HG02763 (cell line): Measurements from ENCODE around the gene CNNM2.

Experiments used
- ATAC-seq: cut with Tn5 transposase; IDR thresholded peaks from one replicate; pipeline ENCODE4 v1.9.1; 2021; ENCODE audit warnings: mild to moderate bottlenecking, moderate library complexity; ENCODE audit not compliant: unreplicated experiment

CNNM2 gene

DNA sequence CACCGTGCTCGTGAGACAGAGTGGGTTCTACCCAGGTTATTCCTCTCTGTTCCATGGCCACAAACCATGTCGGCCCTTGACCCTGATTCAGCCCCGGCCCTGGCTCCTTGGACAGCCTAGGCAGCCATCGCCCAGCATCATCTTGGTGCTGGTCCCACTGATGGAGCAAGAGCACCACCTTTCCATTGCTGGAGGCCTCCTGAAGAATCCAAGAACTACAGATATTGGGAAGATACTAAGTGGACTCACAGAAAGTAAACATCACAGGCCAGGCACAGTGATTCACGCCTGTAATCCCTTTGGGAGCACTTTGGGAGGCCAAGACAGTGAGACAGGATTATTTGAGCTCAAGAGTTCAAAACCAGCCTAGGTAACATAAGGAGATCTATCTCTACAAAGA lies 149.9 kb downstream of the CNNM2 start:
- no peak for ATAC-seq

DNA sequence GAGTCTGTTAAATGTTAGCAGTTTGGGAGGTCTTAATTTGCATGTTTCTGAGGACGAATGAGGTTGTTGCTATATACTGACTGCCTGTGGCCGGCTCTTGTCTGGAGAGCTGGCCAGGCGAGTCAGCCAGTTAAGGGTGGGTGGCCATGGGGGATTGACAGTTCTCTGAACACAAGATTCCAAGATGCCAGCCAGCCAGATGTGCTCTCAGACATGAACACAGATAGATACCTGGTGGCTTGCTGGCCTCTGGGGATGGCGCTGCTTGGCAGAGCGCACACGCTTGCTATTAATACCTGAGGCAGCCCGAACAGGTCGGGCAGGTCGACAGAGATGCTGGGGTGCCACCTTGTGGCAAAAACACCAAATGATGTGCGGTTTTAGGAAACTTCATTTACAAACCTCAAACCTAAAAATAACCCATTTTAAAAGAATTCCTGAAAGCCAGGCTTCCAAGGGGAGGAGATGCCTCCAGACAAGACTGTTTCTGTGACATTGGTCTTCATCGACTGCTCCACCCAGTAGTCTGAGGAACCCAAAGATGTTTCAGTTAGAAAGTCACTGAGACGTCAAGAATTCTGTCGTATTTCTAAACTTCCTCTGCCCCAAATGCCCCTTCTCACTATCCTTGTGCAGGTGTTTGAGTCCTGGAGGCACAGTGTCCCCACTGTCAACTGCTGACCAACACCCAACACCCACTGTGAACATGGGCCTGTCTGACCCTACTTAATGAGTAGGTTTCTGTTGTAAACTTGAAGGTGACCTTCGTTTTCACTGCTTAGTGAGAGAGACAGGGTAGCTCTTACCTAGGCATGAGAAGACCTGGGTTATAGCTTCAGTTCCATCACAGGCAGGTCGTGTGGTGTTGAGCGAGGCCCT lies 151.6 kb downstream of the CNNM2 start:
- ATAC-seq: no peak

DNA sequence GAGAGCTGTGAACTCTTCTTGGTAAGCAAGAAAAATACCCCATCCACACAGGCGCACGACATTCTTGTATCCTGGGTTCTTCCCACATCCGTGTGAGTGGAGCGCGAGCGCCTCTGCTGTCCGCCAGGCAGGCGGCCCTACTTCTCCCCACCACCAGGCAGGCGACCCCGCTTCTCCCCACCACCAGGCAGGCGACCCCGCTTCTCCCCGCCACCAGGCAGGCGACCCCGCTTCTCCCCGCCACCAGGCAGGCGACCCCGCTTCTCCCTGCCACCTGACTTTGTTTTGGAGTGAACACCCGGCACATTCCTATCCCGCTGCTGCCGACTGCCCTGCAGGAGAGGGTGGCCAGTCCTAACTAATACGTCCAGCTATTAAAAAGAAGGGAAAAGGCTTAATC lies 154.2 kb downstream of the CNNM2 start:
- ATAC-seq: no peak

DNA sequence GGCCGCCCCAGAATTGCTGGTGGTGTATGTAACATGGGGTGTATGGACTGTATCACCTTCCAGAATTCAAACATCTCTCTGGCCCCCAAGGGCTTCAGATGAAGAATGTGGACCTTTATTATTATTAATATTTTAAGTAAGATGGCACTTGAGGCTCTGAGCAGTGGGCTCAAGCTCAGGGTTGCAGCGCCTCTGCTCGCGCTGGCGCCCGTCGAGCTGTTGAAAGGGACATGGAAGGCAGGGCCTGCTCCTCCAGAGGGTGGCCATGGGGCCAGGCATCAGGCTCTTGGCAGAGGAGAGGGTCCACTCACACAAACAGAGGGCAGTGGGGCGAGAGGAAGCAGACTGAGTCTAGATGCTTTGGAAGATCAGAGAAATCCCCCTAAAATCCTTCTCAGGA lies 154.8 kb downstream of the CNNM2 start:
- no peak for ATAC-seq

DNA sequence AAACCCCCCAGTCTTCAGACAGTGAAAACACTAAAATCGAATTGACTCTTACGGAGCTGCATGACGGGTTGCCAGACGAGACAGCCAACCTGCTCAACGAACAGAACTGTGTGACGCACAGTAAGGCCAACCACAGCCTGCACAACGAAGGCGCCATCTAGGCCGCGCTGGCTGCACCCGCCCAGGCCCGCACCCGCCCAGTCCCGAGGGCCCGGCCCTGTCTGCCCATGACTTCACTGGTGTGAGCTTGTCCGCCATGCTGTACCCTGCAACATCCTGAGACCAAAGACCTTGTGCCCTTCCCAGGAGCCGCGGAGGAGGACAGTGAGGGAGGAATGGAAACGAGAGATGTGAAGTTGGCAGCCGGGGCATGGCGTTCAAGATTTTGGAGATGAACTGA lies 158.9 kb downstream of the CNNM2 start:
- no peak for ATAC-seq

DNA sequence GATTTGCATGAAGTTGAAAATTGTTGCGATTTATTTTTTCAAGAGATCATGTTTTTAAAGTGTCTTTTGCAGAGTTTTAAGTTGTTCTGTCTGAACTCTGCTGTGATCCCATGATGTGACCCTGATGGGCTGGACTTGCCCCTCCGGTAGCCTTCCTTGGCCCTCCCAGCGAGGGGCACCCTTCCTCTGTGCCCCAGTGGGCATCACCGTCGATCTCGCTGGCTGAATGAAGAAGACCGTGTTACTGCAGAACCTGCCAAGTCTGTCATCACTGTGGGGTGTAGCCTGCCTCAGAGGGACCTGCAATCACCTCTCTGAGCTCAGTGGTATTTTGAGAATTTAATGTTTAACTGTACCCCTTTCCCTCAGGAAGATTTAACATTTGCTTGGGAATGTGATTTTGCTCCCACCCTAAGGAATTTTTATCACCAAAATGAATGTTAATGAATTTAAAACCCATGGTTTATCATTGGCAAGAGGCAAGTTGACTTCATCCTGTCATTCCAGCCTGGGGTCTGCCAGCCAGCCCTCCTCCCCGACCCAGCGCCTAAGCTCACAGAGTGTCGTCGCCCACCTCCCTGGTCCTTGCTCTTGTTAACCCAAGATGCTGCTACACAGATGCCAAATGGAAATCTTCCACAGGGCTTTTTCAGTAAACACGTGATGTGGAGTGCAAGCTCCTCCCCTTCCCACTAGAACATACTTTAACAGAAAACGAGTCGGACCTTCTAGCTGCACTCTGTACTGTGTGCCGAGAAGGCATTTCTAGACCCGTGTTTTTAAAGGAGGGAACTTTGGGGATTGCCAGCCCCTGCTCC lies 159.6 kb downstream of the CNNM2 start:
- no peak for ATAC-seq

DNA sequence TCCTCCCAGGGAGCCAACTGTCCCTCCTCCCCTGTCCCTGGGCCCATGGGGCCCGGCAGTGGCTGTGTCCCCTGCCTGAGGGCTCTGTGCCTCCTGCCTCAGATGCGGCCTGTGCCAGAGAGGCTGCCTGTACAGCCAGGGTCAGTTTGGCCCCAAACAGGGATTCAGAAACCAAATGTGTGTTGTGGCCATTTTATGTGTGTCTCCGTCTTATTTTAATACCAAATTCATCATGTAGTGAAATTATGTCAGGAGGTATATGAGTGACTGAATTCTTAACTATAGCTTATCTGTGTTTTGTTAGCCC lies 160.2 kb downstream of the CNNM2 start:
- ATAC-seq: no peak

DNA sequence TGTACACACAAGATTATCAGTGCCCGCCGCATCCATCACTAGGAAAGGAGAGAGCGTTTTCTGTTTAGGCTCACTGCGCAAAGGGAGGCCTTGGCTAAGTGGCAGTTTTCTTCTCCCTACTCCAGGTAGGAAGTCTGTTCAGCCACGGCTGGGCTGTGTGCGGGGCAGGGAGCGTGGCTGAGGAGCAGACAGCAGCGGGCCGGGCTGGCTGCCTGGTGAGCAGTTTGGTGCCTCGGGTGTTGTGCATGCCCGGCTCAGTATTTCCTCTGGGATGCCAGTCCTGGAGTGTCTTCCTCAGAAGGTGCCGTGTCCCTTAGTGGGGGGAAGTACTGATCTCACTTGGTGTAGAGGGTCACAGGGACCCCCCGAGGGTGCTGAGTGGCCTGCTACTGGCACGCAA lies 160.6 kb downstream of the CNNM2 start:
- no peak for ATAC-seq

DNA sequence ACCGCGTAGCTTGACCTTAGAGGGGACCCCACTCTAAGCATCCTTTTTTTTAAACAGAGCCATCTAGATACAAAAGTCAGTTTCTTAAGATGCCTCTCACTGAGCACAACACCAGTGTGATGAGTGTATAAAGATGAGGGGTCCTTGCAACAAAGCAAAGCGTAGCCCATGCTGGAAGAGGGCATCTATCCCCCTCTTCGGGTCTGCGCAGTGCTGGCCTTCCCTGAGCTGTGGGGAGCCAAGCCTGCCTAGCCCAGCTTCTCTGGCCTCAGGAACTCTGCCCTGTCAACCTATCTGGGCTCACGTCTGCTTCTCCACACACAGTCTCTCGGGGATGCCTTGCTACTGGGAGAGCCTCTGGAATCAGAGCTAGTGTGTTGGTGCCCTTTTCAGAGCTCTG lies 161.0 kb downstream of the CNNM2 start:
- no peak for ATAC-seq

DNA sequence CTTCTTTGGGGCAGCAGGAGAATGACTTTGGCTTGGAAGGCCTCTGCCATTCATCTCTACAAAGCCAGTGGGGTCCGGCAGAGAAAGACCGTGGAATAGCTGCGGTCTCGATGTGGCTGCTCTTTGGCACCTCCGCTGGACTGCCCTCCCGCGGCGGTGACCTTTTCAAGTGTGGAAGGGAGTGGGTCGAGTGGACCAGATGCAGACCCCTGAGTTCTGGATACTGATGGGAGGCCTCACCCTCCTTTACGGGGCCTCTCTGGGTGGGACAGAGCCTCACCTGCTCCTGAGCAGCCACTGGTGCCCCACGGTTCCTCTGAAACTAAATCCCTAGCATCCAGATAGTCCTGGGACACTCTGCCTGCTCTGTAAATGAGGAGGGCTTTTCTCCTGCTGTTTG lies 161.9 kb downstream of the CNNM2 start:
- no peak for ATAC-seq

DNA sequence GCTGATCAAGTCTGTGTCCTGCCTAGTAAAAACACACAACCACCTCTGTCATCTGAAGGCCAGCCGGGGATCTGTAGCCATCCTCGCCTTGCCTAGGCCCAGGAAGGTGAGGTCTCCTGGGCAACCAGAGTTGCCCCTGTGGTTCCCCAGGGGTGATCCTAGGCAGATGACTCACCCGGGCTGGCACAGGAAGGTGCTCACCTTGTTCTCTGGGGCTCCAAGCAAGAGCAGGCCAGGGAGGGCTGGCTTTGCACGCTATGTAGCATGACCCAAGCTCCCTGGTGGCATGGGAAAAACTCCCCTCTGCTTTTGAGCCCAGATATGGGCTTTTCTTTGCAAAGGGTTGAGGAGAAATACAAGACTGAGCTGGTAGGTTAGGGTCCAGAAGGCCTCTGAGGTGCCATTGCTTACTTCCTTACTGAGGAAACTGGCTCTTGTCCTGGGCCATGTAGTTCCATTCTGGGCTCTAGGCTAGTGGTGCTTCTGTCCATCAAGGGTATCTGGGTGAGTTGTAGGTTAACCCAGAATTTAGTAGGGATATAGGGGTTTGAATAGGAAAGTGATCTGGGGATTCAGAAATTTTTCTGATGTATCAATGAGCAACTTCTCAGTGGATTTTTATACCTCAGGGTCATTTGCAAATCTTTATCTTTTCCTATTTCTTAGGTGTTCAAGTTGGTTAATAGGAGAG lies 162.9 kb downstream of the CNNM2 start:
- no peak for ATAC-seq

DNA sequence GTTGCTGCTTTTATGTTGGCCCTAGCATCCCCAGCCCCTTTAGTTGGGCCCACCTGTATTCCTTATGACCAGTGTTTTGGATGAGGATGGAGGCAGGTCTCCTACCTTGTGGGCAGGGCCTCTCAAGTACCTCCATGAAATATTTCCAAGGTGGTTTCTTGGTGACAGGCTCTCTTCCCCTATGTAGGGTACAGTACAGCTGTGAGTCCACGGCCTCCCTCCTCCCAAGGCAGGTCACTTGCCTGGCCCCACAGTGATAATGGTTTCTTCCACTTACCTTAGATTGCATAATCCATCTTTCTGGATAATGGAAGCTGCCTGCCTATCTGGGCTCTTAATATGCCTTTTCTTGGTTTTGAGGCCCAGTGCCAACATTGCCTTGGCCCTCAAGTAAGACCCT lies 164.6 kb downstream of the CNNM2 start:
- no peak for ATAC-seq

DNA sequence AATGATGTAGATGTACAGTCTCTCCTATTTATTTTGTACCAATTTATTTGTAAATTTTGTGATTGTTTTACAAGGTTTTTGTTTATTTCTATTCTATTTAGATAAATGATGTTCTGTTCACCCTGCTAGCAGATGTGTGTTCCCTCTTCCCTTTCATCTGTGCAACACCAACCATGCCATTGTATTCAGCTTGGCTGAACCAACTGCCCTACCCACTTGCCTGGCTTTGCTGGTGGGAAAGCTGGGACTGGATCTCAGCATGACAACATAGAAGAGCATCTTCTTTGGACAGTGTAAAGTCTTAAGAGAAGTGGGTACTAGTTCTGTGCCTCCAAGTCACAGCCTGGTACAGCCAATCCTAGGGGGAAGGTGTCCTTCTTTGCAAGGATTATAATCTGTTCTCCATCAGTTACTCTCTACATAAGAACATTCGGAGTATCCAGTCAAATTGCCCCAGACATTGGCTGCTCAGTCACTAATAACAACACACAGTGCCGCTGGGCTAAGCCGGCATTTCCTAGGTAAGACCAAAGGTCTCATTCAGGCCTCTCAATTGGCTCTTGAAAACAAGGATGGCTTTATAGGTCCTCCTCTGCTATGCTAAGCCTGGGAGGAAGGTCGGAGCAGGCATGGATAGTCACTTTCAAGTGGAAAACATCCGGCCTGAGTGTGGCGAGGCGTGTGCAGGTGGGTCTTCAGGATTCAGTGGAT lies 165.3 kb downstream of the CNNM2 start:
- ATAC-seq: no peak

DNA sequence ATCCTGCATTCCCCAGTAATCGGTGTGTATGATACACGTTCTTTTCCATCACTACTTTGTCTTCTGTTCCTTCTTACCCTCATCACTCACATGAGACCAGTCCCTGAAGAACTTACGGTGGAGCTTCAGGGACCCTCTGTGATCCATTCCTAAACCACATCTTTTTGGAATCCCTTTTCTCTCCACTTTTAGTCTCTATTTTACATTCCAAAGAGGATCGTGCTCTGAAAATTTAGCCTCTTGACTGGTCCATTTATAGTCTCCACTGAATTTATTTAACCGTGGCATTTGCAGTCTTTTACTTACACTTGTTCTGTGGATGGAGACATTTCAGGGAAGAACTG lies 165.9 kb downstream of the CNNM2 start:
- no peak for ATAC-seq

DNA sequence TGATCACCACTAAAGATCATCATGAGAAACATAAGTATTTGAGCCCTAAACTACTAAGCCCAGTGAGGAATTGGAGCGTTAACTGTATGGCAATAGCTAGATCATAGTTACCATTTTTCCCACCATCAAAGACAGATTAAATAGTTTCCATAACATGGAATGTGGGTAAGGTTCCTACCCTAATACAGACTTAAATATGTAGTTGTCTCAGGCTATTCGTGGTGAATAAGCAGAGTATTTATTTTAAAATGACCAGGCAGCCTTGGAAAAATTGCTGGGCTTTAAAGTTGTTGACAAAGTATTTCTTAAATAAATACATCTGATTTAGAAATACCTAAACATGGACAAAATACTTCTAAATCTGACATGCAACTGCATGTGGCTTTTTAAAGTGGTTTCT lies 168.2 kb downstream of the CNNM2 start:
- ATAC-seq: no peak

DNA sequence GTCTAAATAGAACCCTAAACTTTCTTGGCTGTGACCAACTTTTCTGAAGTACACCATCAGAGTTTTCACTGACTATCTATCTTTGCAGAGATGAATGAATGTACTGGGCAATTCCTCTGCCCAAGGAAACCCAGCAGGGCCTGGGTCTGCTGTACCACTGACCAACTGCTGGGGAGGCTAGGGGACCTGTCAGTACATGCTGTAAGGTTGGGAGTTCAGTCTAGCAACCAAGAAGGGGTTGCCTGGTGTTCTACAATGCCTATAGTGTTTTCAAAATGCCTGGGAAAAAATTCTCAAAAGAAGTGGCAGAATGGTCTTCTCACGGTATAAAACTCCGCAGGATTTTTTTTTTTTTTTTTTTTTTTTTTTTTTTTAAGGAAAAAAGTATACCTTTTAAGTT lies 168.7 kb downstream of the CNNM2 start:
- no peak for ATAC-seq

DNA sequence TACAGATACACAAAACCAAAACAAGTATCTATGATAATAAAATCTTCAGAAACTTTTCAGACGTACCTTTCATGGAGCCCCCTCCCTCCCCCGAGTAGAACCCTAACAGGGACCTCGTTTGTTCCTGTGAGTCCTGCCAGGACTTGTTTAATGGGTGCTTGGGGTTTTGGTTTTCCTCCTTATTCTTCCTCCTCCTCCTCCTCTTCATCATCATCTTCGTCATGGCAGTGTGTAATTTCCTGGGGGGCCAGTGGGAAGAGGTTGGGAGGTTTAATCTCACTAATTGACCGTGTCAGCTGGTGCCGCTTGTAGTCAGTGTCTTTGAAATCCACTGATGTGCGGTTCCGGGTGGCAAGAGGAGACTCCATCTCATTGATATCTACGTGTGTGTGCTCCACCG lies 171.4 kb downstream of the CNNM2 start:
- ATAC-seq: no peak

DNA sequence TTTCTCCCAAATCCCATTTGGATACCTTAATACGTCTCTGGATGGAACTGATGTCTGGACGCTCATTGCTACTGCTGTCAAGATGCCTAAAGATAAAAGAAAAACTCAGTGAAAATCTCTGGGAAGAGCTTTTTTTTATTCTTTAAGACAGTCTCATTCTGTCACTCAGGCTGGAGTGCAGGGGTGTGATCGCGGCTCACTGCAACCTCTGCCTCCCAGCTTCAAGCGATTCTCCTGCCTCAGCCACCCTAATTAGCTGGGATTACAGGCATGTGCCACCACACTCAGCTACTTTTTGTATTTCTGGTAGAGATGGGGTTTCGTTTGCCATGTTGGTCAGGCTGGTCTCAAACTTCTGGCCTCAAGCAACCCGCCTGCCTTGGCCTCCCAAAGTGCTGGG lies 172.8 kb downstream of the CNNM2 start:
- ATAC-seq: no peak

DNA sequence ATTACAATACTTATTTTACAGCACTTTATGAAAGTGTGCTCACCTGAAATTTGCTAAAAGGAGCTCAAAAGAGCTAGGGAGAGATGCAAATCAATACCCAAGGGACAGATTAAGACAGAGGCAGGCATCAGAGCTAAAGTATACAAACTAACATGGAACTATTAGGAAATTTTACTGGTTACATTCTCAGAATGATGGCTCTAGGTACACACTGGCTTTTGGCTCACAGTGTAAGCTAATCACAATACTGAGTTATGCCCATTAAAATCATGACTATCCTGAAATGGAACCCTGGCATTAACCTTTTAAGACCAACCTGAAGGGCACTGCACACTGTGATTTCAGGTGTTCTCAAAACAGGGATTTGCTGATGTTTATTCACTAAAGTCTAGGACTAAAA lies 176.9 kb downstream of the CNNM2 start:
- no peak for ATAC-seq

DNA sequence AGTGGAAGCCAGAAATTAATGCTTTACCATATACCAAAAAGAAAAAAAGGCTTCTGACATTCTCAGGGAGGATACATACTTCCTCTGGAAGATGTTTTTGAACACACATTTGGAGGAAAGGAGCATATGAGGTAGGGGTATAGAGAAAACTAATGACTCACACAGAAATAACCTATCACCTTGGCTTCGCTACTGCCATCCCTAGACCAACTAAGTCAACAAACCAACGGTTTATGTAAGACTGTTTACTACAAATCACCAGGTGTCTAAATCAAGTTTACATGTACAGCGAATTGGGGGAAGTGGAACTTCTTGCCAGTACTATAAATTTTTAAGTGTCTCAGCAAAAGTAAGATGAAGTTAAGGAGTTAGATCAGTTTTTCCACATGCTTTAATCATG lies 178.0 kb downstream of the CNNM2 start:
- ATAC-seq: no peak

DNA sequence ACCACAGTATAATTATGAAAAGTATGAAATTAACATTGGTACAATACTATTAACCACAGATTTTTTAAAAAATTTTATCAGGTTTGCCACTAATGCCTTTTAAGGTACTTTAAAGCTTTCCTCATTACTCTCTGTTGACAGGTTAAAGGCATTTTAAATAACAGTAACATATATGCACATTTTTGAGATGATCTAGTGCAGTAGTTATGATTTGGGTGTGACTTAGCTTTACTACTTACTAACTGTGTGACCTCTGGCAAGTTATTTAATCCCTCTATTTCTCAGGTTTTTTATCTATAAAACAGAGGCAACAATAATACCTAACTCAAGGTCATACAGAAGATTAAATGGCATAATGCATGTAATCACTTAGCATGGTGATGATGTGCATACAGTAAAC lies 180.1 kb downstream of the CNNM2 start:
- no peak for ATAC-seq
